Keratinocyte (primary cell): Measurements from ENCODE around the gene OR2L8. TPM values are rescaled to one million over a fixed set of nuclear protein-coding genes. Genes with fewer than 3 reads are reported as not detected.

Source experiments
- DNase-seq: peaks from one replicate; pipeline ENCODE4 v3.0.0-alpha.2; 2011; ENCODE audit warnings: low read depth, missing footprints, low spot score
- FAIRE-seq: peaks from 2 replicates; lab custom pipeline; 2011; peaks lifted over from hg19 to GRCh38; lab: Jason Lieb, UNC
- H2AFZ ChIP-seq: 2 replicates; pipeline ENCODE4 v1.6.0; 2012; ENCODE audit warnings: low read length, control low read depth, inconsistent platforms; ENCODE audit not compliant: control insufficient read depth
- H3K27ac ChIP-seq: 2 replicates; pipeline ENCODE4 v1.5.1; 2011; ENCODE audit warnings: low read length; ENCODE audit not compliant: control insufficient read depth, insufficient read depth
- H3K27me3 ChIP-seq: 3 replicates; pipeline ENCODE4 v1.6.0; 2011; ENCODE audit warnings: low read length; ENCODE audit not compliant: control insufficient read depth, insufficient read depth; ENCODE audit errors: extremely low read depth
- H3K36me3 ChIP-seq, 2 experiments: 2 replicates in 1 of 2; 3 replicates in 1 of 2; pipeline ENCODE4 v1.5.1; 2011; ENCODE audit warnings: low read length in 2 of 2, mild to moderate bottlenecking in 1 of 2; ENCODE audit not compliant: control insufficient read depth in 2 of 2, insufficient read depth in 2 of 2; ENCODE audit errors: extremely low read depth in 1 of 2
- H3K4me1 ChIP-seq: 3 replicates; pipeline ENCODE4 v1.5.1; 2011; ENCODE audit warnings: low read length; ENCODE audit not compliant: control insufficient read depth, insufficient read depth; ENCODE audit errors: extremely low read depth
- H3K4me2 ChIP-seq: 3 replicates; pipeline ENCODE4 v1.6.0; 2011; ENCODE audit warnings: low read depth, low read length; ENCODE audit not compliant: control insufficient read depth, insufficient read depth; ENCODE audit errors: extremely low read depth
- H3K4me3 ChIP-seq, 3 experiments: fragments of 200-600 bp in 1 of 3; sonication (generic) in 1 of 3; 2 replicates in 2 of 3; 3 replicates in 1 of 3; pipeline ENCODE4 v1.5.1; 2011 to 2016; ENCODE audit warnings: low read length in 3 of 3, mild to moderate bottlenecking in 3 of 3, control low read depth in 2 of 3, inconsistent platforms in 1 of 3, low read depth in 1 of 3, mixed read lengths in 1 of 3, mixed run types in 1 of 3, moderate library complexity in 1 of 3; ENCODE audit not compliant: control insufficient read depth in 2 of 3, insufficient read depth in 2 of 3; ENCODE audit errors: extremely low read depth in 1 of 3
- H3K79me2 ChIP-seq: 2 replicates; pipeline ENCODE4 v1.6.0; 2012; ENCODE audit warnings: low read length; ENCODE audit not compliant: control insufficient read depth, insufficient read depth
- H3K9ac ChIP-seq: 3 replicates; pipeline ENCODE4 v1.6.0; 2011; ENCODE audit warnings: low read length; ENCODE audit not compliant: control insufficient read depth, insufficient read depth; ENCODE audit errors: extremely low read depth
- H3K9me1 ChIP-seq: 3 replicates; pipeline ENCODE4 v1.6.0; 2011; ENCODE audit warnings: low read length; ENCODE audit not compliant: control insufficient read depth, insufficient read depth; ENCODE audit errors: extremely low read depth
- H3K9me3 ChIP-seq: 2 replicates; pipeline ENCODE4 v1.5.1; 2012; ENCODE audit warnings: low read depth, low read length; ENCODE audit not compliant: control insufficient read depth
- H4K20me1 ChIP-seq: 3 replicates; pipeline ENCODE4 v1.6.0; 2011; ENCODE audit warnings: low read length; ENCODE audit not compliant: control insufficient read depth, insufficient read depth; ENCODE audit errors: extremely low read depth
- CTCF ChIP-seq, 3 experiments: IDR thresholded peaks in 1 of 3; conservative IDR thresholded peaks in 1 of 3; optimal IDR thresholded peaks in 1 of 3; 2 replicates in 2 of 3; 3 replicates in 1 of 3; pipeline versions ENCODE3 to v1.5.1; 2011; ENCODE audit warnings: low read length in 3 of 3, mild to moderate bottlenecking in 3 of 3, moderate library complexity in 2 of 3, control low read depth in 1 of 3, inconsistent platforms in 1 of 3; ENCODE audit not compliant: insufficient read depth in 2 of 3; ENCODE audit errors: extremely low read depth in 1 of 3
- EZH2 ChIP-seq: IDR thresholded peaks from one replicate; pipeline ENCODE4 v1.6.1; 2012; ENCODE audit warnings: inconsistent platforms, mild to moderate bottlenecking, low read length, moderate library complexity
- dilution Hi-C: fragments of 300-500 bp; cut with MboI; formaldehyde crosslinking; loops from one replicate; pipeline ENCODE4 v1.7.0; 2020; ENCODE audit warnings: low sequenced_read_pairs; ENCODE audit not compliant: extremely low pct_ligation_motif_present
- polyA minus RNA-seq, 3 experiments: library from RNA; depleted of rRNA, polyadenylated mRNA; stranded (reverse); fragments of >200 nt; gene quantifications; 1 replicate in 1 of 3; 2 replicates in 1 of 3; 3 replicates in 1 of 3; pipeline ENCODE4 v1.2.3, GENCODE V29; 2011
- polyA plus RNA-seq, 5 experiments: library from polyadenylated mRNA; depleted of rRNA in 3 of 5; stranded (reverse) in 3 of 5; stranded (forward) in 1 of 5; unstranded in 1 of 5; fragments of >200 nt; gene quantifications; 1 replicate in 1 of 5; 2 replicates in 3 of 5; 3 replicates in 1 of 5; pipeline versions ENCODE4 v1.2.1 to v1.2.3, GENCODE V29; 2011 to 2012; ENCODE audit warnings: missing spikeins in 2 of 5, low read depth in 1 of 5, low replicate concordance in 1 of 5

Gene OR2L8
- not detected in 3 replicates for polyA plus RNA-seq
- not detected for polyA plus RNA-seq (2011; ENCODE audit: low read depth)
- polyA plus RNA-seq (2011; cell fraction: cytosol; rRNA removed): not detected in 2 replicates
- polyA plus RNA-seq (2011; cell fraction: nucleus; rRNA removed): 0.17 TPM in 1 of 2 replicates, not detected in the other
- polyA plus RNA-seq (2012; ENCODE audit: low replicate concordance): not detected in 2 replicates
- polyA minus RNA-seq: 0.33 to 1.9 TPM in 2 of 3 replicates, not detected in the other
- polyA minus RNA-seq (2011; cell fraction: cytosol; rRNA and poly(A)+ RNA removed): not detected
- 1.2 TPM in 1 of 2 replicates, not detected in the other for polyA minus RNA-seq (2011; cell fraction: nucleus; rRNA and poly(A)+ RNA removed)

GRCh38 chr1:247948558-247948957, at the start of gene OR2L8:
Gene OR2L8, plus strand, starts transcription at chr1:247948858. Its CDS starts 0 bp downstream, at chr1:247948858.
- H3K4me3 ChIP-seq: no peak within 1 kb of the TSS
- no peak within 1 kb of the TSS for H3K4me2 ChIP-seq
- H3K9me1 ChIP-seq: no peaks in the 10 kb centered on the region
- no peaks in the 10 kb centered on the region for H3K27me3 ChIP-seq
- no peaks in the 10 kb centered on the region for H4K20me1 ChIP-seq
- H3K79me2 ChIP-seq: no peaks in the 10 kb centered on the region
- H3K36me3 ChIP-seq: no peaks in the 10 kb centered on the region
- no peak for DNase-seq
- FAIRE-seq: no peak
- no peak within 1 kb of the TSS for H3K9ac ChIP-seq
- H2AFZ ChIP-seq: no peak within 1 kb of the TSS
- peaks cover 7% of the 10 kb centered on the region for H3K9me3 ChIP-seq
- TF ChIP-seq CTCF (optimal IDR thresholded peaks at IDR 0.05 in 1 of 3, IDR thresholded peaks at IDR 0.05 in 1 of 3, conservative IDR thresholded peaks at IDR 0.05 in 1 of 3; ENCODE audit: extremely low read depth in 1 of 3, insufficient read depth in 2 of 3, low read length in 3 of 3) (no peak), EZH2 (no peak)
- H3K4me1 ChIP-seq: no peaks in the 10 kb centered on the region
- dilution Hi-C loops: no loop called here
- no peak within 1 kb of the TSS for H3K27ac ChIP-seq

GRCh38 chr1:247904122-247904521, 44.5 kb upstream of the OR2L8 start:
- FAIRE-seq: no peak

More at GRCh38 chr1:247904122-247904521, 44.5 kb upstream of the OR2L8 start:
- no peak overlapping the region for H2AFZ ChIP-seq
- TF ChIP-seq EZH2 (no peak), CTCF (optimal IDR thresholded peaks at IDR 0.05 in 1 of 3, IDR thresholded peaks at IDR 0.05 in 1 of 3, conservative IDR thresholded peaks at IDR 0.05 in 1 of 3; ENCODE audit: extremely low read depth in 1 of 3, insufficient read depth in 2 of 3, low read length in 3 of 3) (no peak)
- no peaks in the 10 kb centered on the region for H3K4me1 ChIP-seq
- DNase-seq: no peak
- H3K4me2 ChIP-seq: no peak overlapping the region
- H3K27ac ChIP-seq: no peak overlapping the region
- no peaks in the 10 kb centered on the region for H3K9me1 ChIP-seq
- no peaks in the 10 kb centered on the region for H4K20me1 ChIP-seq
- no peaks in the 10 kb centered on the region for H3K27me3 ChIP-seq
- no peaks in the 10 kb centered on the region for H3K36me3 ChIP-seq
- no peaks in the 10 kb centered on the region for H3K79me2 ChIP-seq
- no peaks in the 10 kb centered on the region for H3K9me3 ChIP-seq
- dilution Hi-C loops: no loop called here
- H3K9ac ChIP-seq: no peak overlapping the region
- no peak overlapping the region for H3K4me3 ChIP-seq
